Esophagus muscularis mucosa (tissue), 4 donors: ENCODE measurements around the gene GLYAT.

ENCODE experiments used
- CTCF ChIP-seq, 3 experiments: fragments of 200-600 bp in 2 of 3; fragments of 450-650 bp in 1 of 3; sonication (generic) in 2 of 3; IDR thresholded peaks; one replicate each; pipeline ENCODE4 v1.5.1; 2017 to 2019; ENCODE audit warnings: antibody characterized with exemption in 3 of 3, mild to moderate bottlenecking in 2 of 3, moderate library complexity in 1 of 3
- EP300 ChIP-seq: sonication (generic); formaldehyde crosslinking; IDR thresholded peaks from one replicate; pipeline ENCODE4 v1.6.1; 2017; ENCODE audit warnings: antibody characterized with exemption
- POLR2A ChIP-seq: fragments of 450-650 bp; IDR thresholded peaks from one replicate; pipeline ENCODE4 v1.6.1; 2017; ENCODE audit warnings: antibody characterized with exemption, moderate library complexity, mild to moderate bottlenecking, low read depth

- TF ChIP-seq CTCF (IDR thresholded peaks at IDR 0.05) (no peak), EP300 (no peak), POLR2A (no peak)
Measured at GRCh38 chr11:58744988-58745704, 13.4 kb upstream of the GLYAT start.
